ENCODE data around the gene NGLY1. TPM values are rescaled to one million over a fixed set of nuclear protein-coding genes. Genes with fewer than 3 reads are reported as not detected.

The NGLY1 gene
- total RNA-seq, 1 donor from 2014 or later: 23.9 TPM

- Histone ChIP-seq H3K27me3 (ENCODE audit: insufficient read depth, low read length) (no peaks in the 10 kb centered on the region), H3K4me2 (ENCODE audit: low read length) (no peak overlapping the region), H3K36me3 (ENCODE audit: insufficient read depth, low read length) (peaks cover 12% of the 10 kb centered on the region), H3K9me3 (ENCODE audit: insufficient read depth, low read depth, low read length) (no peaks in the 10 kb centered on the region), H3K4me1 (ENCODE audit: insufficient read depth, low read length) (no peaks in the 10 kb centered on the region), H3K4me3 (ENCODE audit: insufficient read depth, low read depth, low read length) (no peak overlapping the region), H3K27ac (ENCODE audit: low read depth, low read length) (no peak overlapping the region), H3K79me2 (ENCODE audit: insufficient read depth, low read length) (no peaks in the 10 kb centered on the region), H3K9ac (ENCODE audit: low read length) (no peak overlapping the region), H2AFZ (ENCODE audit: low read depth, low read length) (no peak overlapping the region), H4K20me1 (ENCODE audit: insufficient read depth, low read length) (no peaks in the 10 kb centered on the region)
- peaks cover 7% of the 10 kb centered on the region for H3K36me3 Mint-ChIP-seq (ENCODE audit: low read depth, unreplicated experiment)
- H3K27ac Mint-ChIP-seq (ENCODE audit: unreplicated experiment): no peak overlapping the region
- H3K4me3 Mint-ChIP-seq (ENCODE audit: unreplicated experiment): no peak overlapping the region
- FAIRE-seq: no peak
- TF ChIP-seq CTCF (IDR thresholded peaks at IDR 0.05; ENCODE audit: insufficient read depth, low read depth, low read length): no peak
- no peak for TF ChIP-seq EZH2 (IDR thresholded peaks at IDR 0.05; ENCODE audit: insufficient read depth, low read length)
- H3K4me1 Mint-ChIP-seq (ENCODE audit: low read depth, unreplicated experiment): peaks cover 1% of the 10 kb centered on the region
- no peaks in the 10 kb centered on the region for H3K27me3 Mint-ChIP-seq (ENCODE audit: low read depth, unreplicated experiment)
- no peaks in the 10 kb centered on the region for H3K9me3 Mint-ChIP-seq (ENCODE audit: unreplicated experiment)
- DNase-seq (ENCODE audit: low read depth): no peak
Observed at GRCh38 chr3:25751725-25752124, 31.5 kb downstream of the NGLY1 start.

GRCh38 chr3:25751048-25751447 lies 32.2 kb downstream of the NGLY1 start:
- Histone ChIP-seq H3K4me3 (ENCODE audit: insufficient read depth, low read depth, low read length) (no peak overlapping the region), H3K4me1 (ENCODE audit: insufficient read depth, low read length) (no peaks in the 10 kb centered on the region), H3K9me3 (ENCODE audit: insufficient read depth, low read depth, low read length) (no peaks in the 10 kb centered on the region), H4K20me1 (ENCODE audit: insufficient read depth, low read length) (no peaks in the 10 kb centered on the region), H3K27me3 (ENCODE audit: insufficient read depth, low read length) (no peaks in the 10 kb centered on the region), H3K4me2 (ENCODE audit: low read length) (no peak overlapping the region), H3K9ac (ENCODE audit: low read length) (no peak overlapping the region), H3K27ac (ENCODE audit: low read depth, low read length) (no peak overlapping the region), H3K36me3 (ENCODE audit: insufficient read depth, low read length) (peaks cover 9% of the 10 kb centered on the region), H2AFZ (ENCODE audit: low read depth, low read length) (no peak overlapping the region), H3K79me2 (ENCODE audit: insufficient read depth, low read length) (no peaks in the 10 kb centered on the region)
- no peaks in the 10 kb centered on the region for H3K9me3 Mint-ChIP-seq (ENCODE audit: unreplicated experiment)
- TF ChIP-seq EZH2 (IDR thresholded peaks at IDR 0.05; ENCODE audit: insufficient read depth, low read length) (no peak), CTCF (IDR thresholded peaks at IDR 0.05; ENCODE audit: insufficient read depth, low read depth, low read length) (no peak)
- no peak overlapping the region for H3K4me3 Mint-ChIP-seq (ENCODE audit: unreplicated experiment)
- FAIRE-seq (no peak), DNase-seq (ENCODE audit: low read depth) (no peak)
- H3K36me3 Mint-ChIP-seq (ENCODE audit: low read depth, unreplicated experiment): peaks cover 7% of the 10 kb centered on the region
- H3K27ac Mint-ChIP-seq (ENCODE audit: unreplicated experiment): no peak overlapping the region
- peaks cover 1% of the 10 kb centered on the region for H3K4me1 Mint-ChIP-seq (ENCODE audit: low read depth, unreplicated experiment)
- no peaks in the 10 kb centered on the region for H3K27me3 Mint-ChIP-seq (ENCODE audit: low read depth, unreplicated experiment)

GRCh38 chr3:25749031-25749581 lies 34.1 kb downstream of the NGLY1 start:
- FAIRE-seq (no peak), DNase-seq (ENCODE audit: low read depth) (no peak)
- Histone ChIP-seq H3K4me3 (ENCODE audit: insufficient read depth, low read depth, low read length) (no peak overlapping the region), H3K27ac (ENCODE audit: low read depth, low read length) (no peak overlapping the region), H2AFZ (ENCODE audit: low read depth, low read length) (no peak overlapping the region), H3K27me3 (ENCODE audit: insufficient read depth, low read length) (no peaks in the 10 kb centered on the region), H3K9me3 (ENCODE audit: insufficient read depth, low read depth, low read length) (no peaks in the 10 kb centered on the region), H3K9ac (ENCODE audit: low read length) (no peak overlapping the region), H4K20me1 (ENCODE audit: insufficient read depth, low read length) (no peaks in the 10 kb centered on the region), H3K36me3 (ENCODE audit: insufficient read depth, low read length) (peaks cover 9% of the 10 kb centered on the region), H3K79me2 (ENCODE audit: insufficient read depth, low read length) (no peaks in the 10 kb centered on the region), H3K4me1 (ENCODE audit: insufficient read depth, low read length) (no peaks in the 10 kb centered on the region), H3K4me2 (ENCODE audit: low read length) (no peak overlapping the region)
- TF ChIP-seq EZH2 (IDR thresholded peaks at IDR 0.05; ENCODE audit: insufficient read depth, low read length): no peak
- TF ChIP-seq CTCF (IDR thresholded peaks at IDR 0.05; ENCODE audit: insufficient read depth, low read depth, low read length): no peak
- H3K9me3 Mint-ChIP-seq (ENCODE audit: unreplicated experiment): no peaks in the 10 kb centered on the region
- peaks cover 13% of the 10 kb centered on the region for H3K36me3 Mint-ChIP-seq (ENCODE audit: low read depth, unreplicated experiment)
- H3K4me3 Mint-ChIP-seq (ENCODE audit: unreplicated experiment): no peak overlapping the region
- no peaks in the 10 kb centered on the region for H3K27me3 Mint-ChIP-seq (ENCODE audit: low read depth, unreplicated experiment)
- no peak overlapping the region for H3K27ac Mint-ChIP-seq (ENCODE audit: unreplicated experiment)
- no peaks in the 10 kb centered on the region for H3K4me1 Mint-ChIP-seq (ENCODE audit: low read depth, unreplicated experiment)

All from astrocyte (in vitro differentiated cells and primary cell).